CD4-positive, alpha-beta T cell treated with Interleukin-4 for 4 hours (primary cell): Measurements from ENCODE around the gene SLC19A1.

Experiments used
- DNase-seq: peaks from one replicate; pipeline ENCODE4 v3.0.0-alpha.2; 2020

Gene SLC19A1

GRCh38 chr21:45449658-45450422, 92.4 kb downstream of the SLC19A1 start:
- DNase-seq: no peak

- DNase-seq: no peak
Measured at GRCh38 chr21:45448810-45449657, 93.2 kb downstream of the SLC19A1 start.

DNA sequence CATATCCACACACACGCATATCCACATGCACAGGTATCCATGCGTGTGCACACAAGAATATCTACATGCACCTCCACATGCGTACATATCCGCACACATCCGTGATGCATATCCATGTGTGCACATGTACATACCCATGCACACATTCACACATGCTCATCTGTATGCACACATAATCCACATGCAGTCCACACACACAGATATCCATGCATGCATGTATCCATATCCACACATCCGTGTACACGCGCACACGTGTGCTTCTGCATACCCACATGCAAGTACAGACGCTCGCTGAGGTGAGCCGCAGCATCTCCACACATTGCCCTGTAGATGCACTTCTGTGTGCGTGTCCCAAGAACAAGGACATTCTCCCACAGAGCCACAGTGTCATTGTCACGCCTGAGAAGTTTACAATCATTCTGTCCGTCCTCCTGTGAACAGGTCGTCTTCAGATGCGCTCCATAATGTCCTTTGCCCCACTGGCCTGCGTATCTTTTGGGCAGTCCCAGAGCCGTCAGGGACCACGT, 93.9 kb downstream of the SLC19A1 start:
- no peak for DNase-seq
